Testis (tissue), 2 donors: Measurements from ENCODE around the gene OPCML.

Experiments
- CTCF ChIP-seq, 3 experiments: fragments of 450-650 bp in 2 of 3; fragments of 200-600 bp in 1 of 3; sonication (generic) in 1 of 3; IDR thresholded peaks; one replicate each; pipeline ENCODE4 v1.5.1; 2016 to 2019; ENCODE audit warnings: antibody characterized with exemption in 3 of 3, mild to moderate bottlenecking in 2 of 3, moderate library complexity in 1 of 3
- POLR2A ChIP-seq: fragments of 450-650 bp; IDR thresholded peaks from one replicate; pipeline ENCODE4 v1.6.1; 2017; ENCODE audit warnings: antibody characterized with exemption, mild to moderate bottlenecking, moderate library complexity

GRCh38 chr11:132680584-132680983 lies 851.7 kb downstream of the OPCML start:
- TF ChIP-seq CTCF (IDR thresholded peaks at IDR 0.05) (no peak), POLR2A (no peak)
